ENCODE measurements around the gene ZNF331. TPM values are rescaled to one million over a fixed set of nuclear protein-coding genes. Genes with fewer than 3 reads are reported as not detected.
"Not testable (repeated sequence)": the region's sequence is repeated elsewhere in the genome, so short reads cannot be mapped to it uniquely, and the experiment has no call there.

Gene ZNF331
- 17.9 and 19.6 TPM in 2 replicates for total RNA-seq

GRCh38 chr19:53537521-53538377, at the start of gene ZNF331:
TSS of gene ZNF331 (plus strand) at chr19:53538145. CDS start at chr19:53569377, 31,232 bp downstream.
- peak within 1 kb of the TSS; percentile 96 for H3K4me3 Mint-ChIP-seq
- H3K4me1 Mint-ChIP-seq (ENCODE audit: low read depth) = no peaks in the 10 kb centered on the region
- DNase-seq (ENCODE audit: low spot score) = peak; percentile 84
- peaks cover 34% of the 10 kb centered on the region for H3K36me3 Mint-ChIP-seq (ENCODE audit: low read depth)
- H3K27ac Mint-ChIP-seq = peak within 1 kb of the TSS; percentile 97
- intact Hi-C loops (cut with micrococcal nuclease) = loop anchor here (1.0 to 5.0 kb wide), 5 partner anchors 16 to 665 kb away; partner anchors contain the start of genes RPS9, ZNF761 and ZNF813
- peaks cover 11% of the 10 kb centered on the region for H3K9me3 Mint-ChIP-seq
- no peaks in the 10 kb centered on the region for H3K27me3 Mint-ChIP-seq (ENCODE audit: insufficient read depth)

- DNase-seq (ENCODE audit: low spot score) = no peak
- intact Hi-C loops (cut with micrococcal nuclease) = no loop called here
- H3K27ac Mint-ChIP-seq = no peak overlapping the region
- H3K4me3 Mint-ChIP-seq = no peak overlapping the region
- no peaks in the 10 kb centered on the region for H3K27me3 Mint-ChIP-seq (ENCODE audit: insufficient read depth)
- peaks cover 74% of the 10 kb centered on the region for H3K9me3 Mint-ChIP-seq
- H3K36me3 Mint-ChIP-seq (ENCODE audit: low read depth) = peaks cover 46% of the 10 kb centered on the region
- H3K4me1 Mint-ChIP-seq (ENCODE audit: low read depth) = no peaks in the 10 kb centered on the region
Measured at GRCh38 chr19:53492153-53492552, 45.8 kb upstream of the ZNF331 start.

GRCh38 chr19:53497311-53498023, 40.5 kb upstream of the ZNF331 start:
- peaks cover 66% of the 10 kb centered on the region for H3K9me3 Mint-ChIP-seq

GRCh38 chr19:53498024-53498395, 39.9 kb upstream of the ZNF331 start:
- H3K9me3 Mint-ChIP-seq = peaks cover 60% of the 10 kb centered on the region

More at GRCh38 chr19:53497311-53498023, 40.5 kb upstream of the ZNF331 start:
- H3K4me3 Mint-ChIP-seq; H3K4me1 Mint-ChIP-seq (ENCODE audit: low read depth); H3K27me3 Mint-ChIP-seq (ENCODE audit: insufficient read depth); H3K36me3 Mint-ChIP-seq (ENCODE audit: low read depth); DNase-seq (ENCODE audit: low spot score); H3K27ac Mint-ChIP-seq; intact Hi-C loops (cut with micrococcal nuclease): not testable (repeated sequence)

GRCh38 chr19:53503151-53503550, 34.8 kb upstream of the ZNF331 start:
- DNase-seq (ENCODE audit: low spot score); H3K4me1 Mint-ChIP-seq (ENCODE audit: low read depth); intact Hi-C loops (cut with micrococcal nuclease); H3K36me3 Mint-ChIP-seq (ENCODE audit: low read depth); H3K27ac Mint-ChIP-seq; H3K4me3 Mint-ChIP-seq; H3K27me3 Mint-ChIP-seq (ENCODE audit: insufficient read depth): not testable (repeated sequence)
- H3K9me3 Mint-ChIP-seq = peaks cover 43% of the 10 kb centered on the region

More at GRCh38 chr19:53498024-53498395, 39.9 kb upstream of the ZNF331 start:
- DNase-seq (ENCODE audit: low spot score); H3K4me3 Mint-ChIP-seq; H3K4me1 Mint-ChIP-seq (ENCODE audit: low read depth); H3K27me3 Mint-ChIP-seq (ENCODE audit: insufficient read depth); intact Hi-C loops (cut with micrococcal nuclease); H3K27ac Mint-ChIP-seq; H3K36me3 Mint-ChIP-seq (ENCODE audit: low read depth): not testable (repeated sequence)

GRCh38 chr19:53503671-53504364, 34.1 kb upstream of the ZNF331 start:
- H3K9me3 Mint-ChIP-seq = peaks cover 44% of the 10 kb centered on the region
- H3K27me3 Mint-ChIP-seq (ENCODE audit: insufficient read depth); DNase-seq (ENCODE audit: low spot score); H3K27ac Mint-ChIP-seq; intact Hi-C loops (cut with micrococcal nuclease); H3K36me3 Mint-ChIP-seq (ENCODE audit: low read depth); H3K4me3 Mint-ChIP-seq; H3K4me1 Mint-ChIP-seq (ENCODE audit: low read depth): not testable (repeated sequence)

- H3K36me3 Mint-ChIP-seq (ENCODE audit: low read depth); H3K4me3 Mint-ChIP-seq; H3K27ac Mint-ChIP-seq; DNase-seq (ENCODE audit: low spot score); H3K27me3 Mint-ChIP-seq (ENCODE audit: insufficient read depth); intact Hi-C loops (cut with micrococcal nuclease); H3K4me1 Mint-ChIP-seq (ENCODE audit: low read depth): not testable (repeated sequence)
- peaks cover 44% of the 10 kb centered on the region for H3K9me3 Mint-ChIP-seq
Measured at GRCh38 chr19:53504365-53504703, 33.6 kb upstream of the ZNF331 start.

- intact Hi-C loops (cut with micrococcal nuclease) = no loop called here
- Mint-ChIP-seq H3K4me1 (ENCODE audit: low read depth) (no peaks in the 10 kb centered on the region), H3K4me3 (no peak overlapping the region), H3K36me3 (ENCODE audit: low read depth) (no peaks in the 10 kb centered on the region), H3K27me3 (ENCODE audit: insufficient read depth) (no peaks in the 10 kb centered on the region), H3K9me3 (peaks cover 48% of the 10 kb centered on the region), H3K27ac (no peak overlapping the region)
- DNase-seq (ENCODE audit: low spot score) = no peak
Measured at GRCh38 chr19:53504885-53505284, 33.1 kb upstream of the ZNF331 start.

- no peak for DNase-seq (ENCODE audit: low spot score)
- Mint-ChIP-seq H3K27ac (no peak overlapping the region), H3K27me3 (ENCODE audit: insufficient read depth) (no peaks in the 10 kb centered on the region), H3K4me1 (ENCODE audit: low read depth) (no peaks in the 10 kb centered on the region), H3K4me3 (no peak overlapping the region), H3K36me3 (ENCODE audit: low read depth) (no peaks in the 10 kb centered on the region), H3K9me3 (peaks cover 39% of the 10 kb centered on the region)
- intact Hi-C loops (cut with micrococcal nuclease) = no loop called here
Measured at GRCh38 chr19:53506728-53507127, 31.2 kb upstream of the ZNF331 start.

GRCh38 chr19:53507523-53508442, 30.2 kb upstream of the ZNF331 start:
- intact Hi-C loops (cut with micrococcal nuclease) = no loop called here
- no peak overlapping the region for H3K27ac Mint-ChIP-seq
- no peaks in the 10 kb centered on the region for H3K4me1 Mint-ChIP-seq (ENCODE audit: low read depth)
- DNase-seq (ENCODE audit: low spot score) = no peak
- peaks cover 34% of the 10 kb centered on the region for H3K9me3 Mint-ChIP-seq
- H3K4me3 Mint-ChIP-seq = no peak overlapping the region
- H3K27me3 Mint-ChIP-seq (ENCODE audit: insufficient read depth) = no peaks in the 10 kb centered on the region
- no peaks in the 10 kb centered on the region for H3K36me3 Mint-ChIP-seq (ENCODE audit: low read depth)

GRCh38 chr19:53509443-53509842, 28.5 kb upstream of the ZNF331 start:
- DNase-seq (ENCODE audit: low spot score) = no peak
- intact Hi-C loops (cut with micrococcal nuclease) = no loop called here
- H3K27ac Mint-ChIP-seq = no peak overlapping the region
- peaks cover 34% of the 10 kb centered on the region for H3K9me3 Mint-ChIP-seq
- no peaks in the 10 kb centered on the region for H3K4me1 Mint-ChIP-seq (ENCODE audit: low read depth)
- H3K27me3 Mint-ChIP-seq (ENCODE audit: insufficient read depth) = no peaks in the 10 kb centered on the region
- no peaks in the 10 kb centered on the region for H3K36me3 Mint-ChIP-seq (ENCODE audit: low read depth)
- H3K4me3 Mint-ChIP-seq = no peak overlapping the region

GRCh38 chr19:53509845-53510244, 28.1 kb upstream of the ZNF331 start:
- no peaks in the 10 kb centered on the region for H3K27me3 Mint-ChIP-seq (ENCODE audit: insufficient read depth)
- H3K4me3 Mint-ChIP-seq = no peak overlapping the region
- no peak overlapping the region for H3K27ac Mint-ChIP-seq
- intact Hi-C loops (cut with micrococcal nuclease) = no loop called here
- peaks cover 34% of the 10 kb centered on the region for H3K9me3 Mint-ChIP-seq
- no peak for DNase-seq (ENCODE audit: low spot score)
- H3K4me1 Mint-ChIP-seq (ENCODE audit: low read depth) = no peaks in the 10 kb centered on the region
- H3K36me3 Mint-ChIP-seq (ENCODE audit: low read depth) = no peaks in the 10 kb centered on the region

All from activated T-helper 1 cell treated with anti-CD3 and anti-CD28 coated beads, Interleukin-12 subunit alpha, Interleukin-12 subunit beta, Interleukin-2, Interleukin-4 antibody, amounts not matched to agents 30 ng/mL and 10 ng/mL and 1 ng/mL, durations not matched to agents 14 hours and 24 hours and 36 hours (primary cell).